ENCODE data around the gene KYNU. TPM values are rescaled to one million over a fixed set of nuclear protein-coding genes. Genes with fewer than 3 reads are reported as not detected.

KYNU gene
- total and polyA plus RNA-seq, 2 of the 13 experiments (the other 11 are each of a cell fraction or from before 2014, with no cell fraction given): 21.9 to 68.6 TPM

DNA sequence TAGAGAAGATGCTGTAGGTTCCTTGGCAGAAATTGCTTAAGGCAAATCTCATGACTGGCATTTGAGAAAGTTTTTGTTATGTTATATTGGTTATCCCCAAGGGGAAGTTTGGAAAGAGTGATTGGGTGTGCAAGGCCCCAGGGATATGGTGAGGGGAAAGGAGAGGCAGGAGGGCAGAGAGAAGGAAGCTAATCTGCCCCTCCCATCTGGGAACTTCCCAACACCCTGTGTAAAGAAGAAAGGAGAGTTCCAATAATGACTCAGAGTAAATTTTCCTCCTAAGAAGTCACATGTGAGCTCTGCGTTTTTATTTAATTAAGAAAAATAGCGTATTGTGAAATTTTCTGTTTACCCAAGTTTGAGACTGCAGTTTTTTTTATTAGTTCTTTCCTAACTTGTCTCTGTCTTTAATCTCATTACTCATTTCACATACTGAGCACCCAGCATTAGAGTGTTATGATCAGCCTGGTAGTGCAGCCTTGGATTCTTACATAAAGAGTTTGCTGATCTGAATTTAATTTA, 3.1 kb upstream of the KYNU start (continued):
- TF ChIP-seq, protein P1, sequence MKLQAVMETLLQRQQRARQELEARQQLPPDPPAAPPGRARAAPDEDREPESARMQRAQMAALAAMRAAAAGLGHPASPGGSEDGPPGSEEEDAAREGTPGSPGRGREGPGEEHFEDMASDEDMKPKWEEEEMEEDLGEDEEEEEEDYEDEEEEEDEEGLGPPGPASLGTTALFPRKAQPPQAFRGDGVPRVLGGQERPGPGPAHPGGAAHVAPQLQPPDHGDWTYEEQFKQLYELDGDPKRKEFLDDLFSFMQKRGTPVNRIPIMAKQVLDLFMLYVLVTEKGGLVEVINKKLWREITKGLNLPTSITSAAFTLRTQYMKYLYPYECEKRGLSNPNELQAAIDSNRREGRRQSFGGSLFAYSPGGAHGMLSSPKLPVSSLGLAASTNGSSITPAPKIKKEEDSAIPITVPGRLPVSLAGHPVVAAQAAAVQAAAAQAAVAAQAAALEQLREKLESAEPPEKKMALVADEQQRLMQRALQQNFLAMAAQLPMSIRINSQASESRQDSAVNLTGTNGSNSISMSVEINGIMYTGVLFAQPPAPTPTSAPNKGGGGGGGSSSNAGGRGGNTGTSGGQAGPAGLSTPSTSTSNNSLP (IDR thresholded peaks at IDR 0.05; ENCODE audit: low read depth, low read length): peak; percentile 95
- TF ChIP-seq FOXK1 (CRISPR knock-in tag; IDR thresholded peaks at IDR 0.05; ENCODE audit: borderline replicate concordance, low read depth) (0 out of 2 replicates have a peak, but pooled peaks have one; percentile 21), HMG20A (CRISPR knock-in tag; IDR thresholded peaks at IDR 0.05; ENCODE audit: borderline replicate concordance) (peak; percentile 94), STAG1 (CRISPR knock-in tag; IDR thresholded peaks at IDR 0.05) (0 out of 2 replicates have a peak, but pooled peaks have one; percentile 7), SOX6 (IDR thresholded peaks at IDR 0.05) (no peak), SOX6 (CRISPR knock-in tag; IDR thresholded peaks at IDR 0.05) (peak; percentile 79), FOXP1 (IDR thresholded peaks at IDR 0.05) (no peak), FOXP1 (CRISPR knock-in tag; IDR thresholded peaks at IDR 0.05) (peak; percentile 59), RFX5 (IDR thresholded peaks at IDR 0.05; ENCODE audit: low read depth, low read length) (no peak), ZNF720 (CRISPR knock-in tag; IDR thresholded peaks at IDR 0.05) (no peak), ZNF251 (CRISPR knock-in tag; IDR thresholded peaks at IDR 0.05) (no peak), ETV5 (CRISPR knock-in tag; IDR thresholded peaks at IDR 0.05; ENCODE audit: borderline replicate concordance) (peak; percentile 40; the same call in 1 of the 2 replicates), HOXA5 (CRISPR knock-in tag; IDR thresholded peaks at IDR 0.05) (0 out of 2 replicates have a peak, but pooled peaks have one; percentile 41), FOXO1 (CRISPR knock-in tag; IDR thresholded peaks at IDR 0.05) (0 out of 2 replicates have a peak, but pooled peaks have one; percentile 8), PHF21A (CRISPR knock-in tag; IDR thresholded peaks at IDR 0.05) (no peak)
- TF ChIP-seq, protein P2, sequence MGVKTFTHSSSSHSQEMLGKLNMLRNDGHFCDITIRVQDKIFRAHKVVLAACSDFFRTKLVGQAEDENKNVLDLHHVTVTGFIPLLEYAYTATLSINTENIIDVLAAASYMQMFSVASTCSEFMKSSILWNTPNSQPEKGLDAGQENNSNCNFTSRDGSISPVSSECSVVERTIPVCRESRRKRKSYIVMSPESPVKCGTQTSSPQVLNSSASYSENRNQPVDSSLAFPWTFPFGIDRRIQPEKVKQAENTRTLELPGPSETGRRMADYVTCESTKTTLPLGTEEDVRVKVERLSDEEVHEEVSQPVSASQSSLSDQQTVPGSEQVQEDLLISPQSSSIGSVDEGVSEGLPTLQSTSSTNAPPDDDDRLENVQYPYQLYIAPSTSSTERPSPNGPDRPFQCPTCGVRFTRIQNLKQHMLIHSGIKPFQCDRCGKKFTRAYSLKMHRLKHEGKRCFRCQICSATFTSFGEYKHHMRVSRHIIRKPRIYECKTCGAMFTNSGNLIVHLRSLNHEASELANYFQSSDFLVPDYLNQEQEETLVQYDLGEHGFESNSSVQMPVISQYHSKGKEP (CRISPR knock-in tag; IDR thresholded peaks at IDR 0.05): 0 out of 2 replicates have a peak, but pooled peaks have one; percentile 30
- TF ChIP-seq, protein P3, sequence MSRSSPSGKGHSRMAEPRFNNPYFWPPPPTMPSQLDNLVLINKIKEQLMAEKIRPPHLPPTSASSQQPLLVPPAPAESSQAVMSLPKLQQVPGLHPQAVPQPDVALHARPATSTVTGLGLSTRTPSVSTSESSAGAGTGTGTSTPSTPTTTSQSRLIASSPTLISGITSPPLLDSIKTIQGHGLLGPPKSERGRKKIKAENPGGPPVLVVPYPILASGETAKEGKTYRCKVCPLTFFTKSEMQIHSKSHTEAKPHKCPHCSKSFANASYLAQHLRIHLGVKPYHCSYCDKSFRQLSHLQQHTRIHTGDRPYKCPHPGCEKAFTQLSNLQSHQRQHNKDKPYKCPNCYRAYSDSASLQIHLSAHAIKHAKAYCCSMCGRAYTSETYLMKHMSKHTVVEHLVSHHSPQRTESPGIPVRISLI (CRISPR knock-in tag; IDR thresholded peaks at IDR 0.05; ENCODE audit: borderline replicate concordance): peak; percentile 77; the same call in 1 of the 2 replicates
- TF ChIP-seq, protein P4, sequence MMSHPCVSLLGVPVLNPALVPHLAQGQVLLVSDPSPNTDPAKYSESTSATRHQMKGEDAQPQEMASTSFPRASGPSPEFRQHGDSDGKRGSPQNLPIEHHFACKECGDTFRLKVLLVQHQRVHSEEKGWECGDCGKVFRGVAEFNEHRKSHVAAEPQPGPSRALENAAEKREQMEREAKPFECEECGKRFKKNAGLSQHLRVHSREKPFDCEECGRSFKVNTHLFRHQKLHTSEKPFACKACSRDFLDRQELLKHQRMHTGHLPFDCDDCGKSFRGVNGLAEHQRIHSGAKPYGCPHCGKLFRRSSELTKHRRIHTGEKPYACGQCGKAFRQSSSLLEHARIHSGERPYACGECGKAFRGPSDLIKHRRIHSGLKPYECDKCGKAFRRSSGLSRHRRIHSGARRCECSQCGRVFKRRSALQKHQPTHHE (CRISPR knock-in tag; IDR thresholded peaks at IDR 0.05; ENCODE audit: borderline replicate concordance): no peak
- TF ChIP-seq, protein P5, sequence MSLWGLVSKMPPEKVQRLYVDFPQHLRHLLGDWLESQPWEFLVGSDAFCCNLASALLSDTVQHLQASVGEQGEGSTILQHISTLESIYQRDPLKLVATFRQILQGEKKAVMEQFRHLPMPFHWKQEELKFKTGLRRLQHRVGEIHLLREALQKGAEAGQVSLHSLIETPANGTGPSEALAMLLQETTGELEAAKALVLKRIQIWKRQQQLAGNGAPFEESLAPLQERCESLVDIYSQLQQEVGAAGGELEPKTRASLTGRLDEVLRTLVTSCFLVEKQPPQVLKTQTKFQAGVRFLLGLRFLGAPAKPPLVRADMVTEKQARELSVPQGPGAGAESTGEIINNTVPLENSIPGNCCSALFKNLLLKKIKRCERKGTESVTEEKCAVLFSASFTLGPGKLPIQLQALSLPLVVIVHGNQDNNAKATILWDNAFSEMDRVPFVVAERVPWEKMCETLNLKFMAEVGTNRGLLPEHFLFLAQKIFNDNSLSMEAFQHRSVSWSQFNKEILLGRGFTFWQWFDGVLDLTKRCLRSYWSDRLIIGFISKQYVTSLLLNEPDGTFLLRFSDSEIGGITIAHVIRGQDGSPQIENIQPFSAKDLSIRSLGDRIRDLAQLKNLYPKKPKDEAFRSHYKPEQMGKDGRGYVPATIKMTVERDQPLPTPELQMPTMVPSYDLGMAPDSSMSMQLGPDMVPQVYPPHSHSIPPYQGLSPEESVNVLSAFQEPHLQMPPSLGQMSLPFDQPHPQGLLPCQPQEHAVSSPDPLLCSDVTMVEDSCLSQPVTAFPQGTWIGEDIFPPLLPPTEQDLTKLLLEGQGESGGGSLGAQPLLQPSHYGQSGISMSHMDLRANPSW (CRISPR knock-in tag; IDR thresholded peaks at IDR 0.05; ENCODE audit: borderline replicate concordance): no peak
- TF ChIP-seq, protein P6, sequence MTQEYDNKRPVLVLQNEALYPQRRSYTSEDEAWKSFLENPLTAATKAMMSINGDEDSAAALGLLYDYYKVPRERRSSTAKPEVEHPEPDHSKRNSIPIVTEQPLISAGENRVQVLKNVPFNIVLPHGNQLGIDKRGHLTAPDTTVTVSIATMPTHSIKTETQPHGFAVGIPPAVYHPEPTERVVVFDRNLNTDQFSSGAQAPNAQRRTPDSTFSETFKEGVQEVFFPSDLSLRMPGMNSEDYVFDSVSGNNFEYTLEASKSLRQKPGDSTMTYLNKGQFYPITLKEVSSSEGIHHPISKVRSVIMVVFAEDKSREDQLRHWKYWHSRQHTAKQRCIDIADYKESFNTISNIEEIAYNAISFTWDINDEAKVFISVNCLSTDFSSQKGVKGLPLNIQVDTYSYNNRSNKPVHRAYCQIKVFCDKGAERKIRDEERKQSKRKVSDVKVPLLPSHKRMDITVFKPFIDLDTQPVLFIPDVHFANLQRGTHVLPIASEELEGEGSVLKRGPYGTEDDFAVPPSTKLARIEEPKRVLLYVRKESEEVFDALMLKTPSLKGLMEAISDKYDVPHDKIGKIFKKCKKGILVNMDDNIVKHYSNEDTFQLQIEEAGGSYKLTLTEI (CRISPR knock-in tag; conservative IDR thresholded peaks at IDR 0.05): no peak

Measured in HepG2 (cell line).